ENCODE results near the gene RFT1. TPM values are rescaled to one million over a fixed set of nuclear protein-coding genes. Genes with fewer than 3 reads are reported as not detected.

RFT1 gene
- total RNA-seq (2014; rRNA removed; shearing (Covaris generic)) (13.3 and 15.3 TPM in 2 replicates), polyA plus RNA-seq (2016; fragmentation: Nextera tagmentation; extraction: Ambion mirVana) (11.0 and 11.3 TPM in 2 replicates)
- long read RNA-seq, full-length matches to known transcripts: 27 of 29 reads
- long read RNA-seq, partial matches to known transcripts: 0 of 29 reads
- long read RNA-seq, other reads (novel, unspliced or antisense): 2 of 29 reads

DNA sequence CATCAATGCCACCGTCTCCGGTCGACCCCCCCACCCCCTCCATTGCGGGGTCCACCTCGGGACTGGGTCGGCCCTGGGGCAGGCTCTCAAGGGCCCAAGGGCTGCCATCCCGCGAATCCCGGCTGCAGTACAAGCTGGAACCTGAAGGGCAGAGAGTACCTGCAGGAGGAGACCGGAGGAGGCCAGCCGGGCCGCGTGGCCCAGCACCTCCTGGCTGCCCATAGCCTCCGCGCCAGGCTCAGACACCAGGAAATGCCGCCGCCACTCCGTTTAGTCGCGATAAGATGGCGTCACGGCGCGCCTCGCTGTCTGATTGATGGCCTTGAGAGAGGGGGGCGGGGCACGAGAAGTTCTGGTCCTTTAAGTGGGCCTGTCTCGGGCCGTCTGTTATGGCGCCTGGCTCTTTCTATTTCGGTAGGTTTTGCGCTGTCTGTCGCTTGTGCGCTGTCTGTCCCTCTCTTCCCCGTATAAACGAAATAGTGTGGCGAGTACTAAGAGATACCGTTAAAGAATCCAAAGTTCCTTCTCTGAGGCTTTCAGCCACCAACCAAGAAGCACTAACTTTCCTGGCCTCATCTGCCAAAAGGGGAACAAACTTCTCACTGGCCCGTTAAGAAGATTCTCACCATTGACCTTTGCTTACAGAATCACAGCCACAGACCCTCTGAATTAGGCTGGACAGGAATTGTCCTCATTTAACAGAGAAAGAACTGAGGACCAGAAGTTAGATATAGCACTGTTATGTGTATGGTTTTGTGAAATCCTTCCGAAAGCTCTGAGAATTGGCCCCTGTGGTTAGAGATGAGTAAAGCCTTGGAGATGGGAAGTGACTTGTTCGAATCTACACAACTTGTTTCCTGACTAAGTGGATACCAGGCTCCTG is at the start of gene RFT1:
RFT1 (minus strand) TSS at position 257 of the 883 bp plus-strand sequence; CDS start at position 222, 35 bp downstream.
- peak within 1 kb of the TSS; percentile 76 for H3K27ac ChIP-seq (ENCODE audit: low read depth)
- DNase-seq (ENCODE audit: low spot score): peak; percentile 99
- peaks cover 11% of the 10 kb centered on the region for H3K4me1 Mint-ChIP-seq
- peak within 1 kb of the TSS; percentile 90 for H2AFZ ChIP-seq
- H3K27me3 ChIP-seq (ENCODE audit: insufficient read depth): no peaks in the 10 kb centered on the region
- H3K4me3 Mint-ChIP-seq: peak within 1 kb of the TSS; percentile 98
- peaks cover 3% of the 10 kb centered on the region; the same call in 1 of the 2 replicates for H3F3A ChIP-seq (replicated peaks; ENCODE audit: low read depth)
- H3K36me3 ChIP-seq (ENCODE audit: insufficient read depth): no peaks in the 10 kb centered on the region; the same call in 1 of the 2 replicates
- peak within 1 kb of the TSS; percentile 95 for H3K4me2 ChIP-seq
- H3K9me3 Mint-ChIP-seq: no peaks in the 10 kb centered on the region
- ATAC-seq: peak; percentile 89
- no peaks in the 10 kb centered on the region for H3K9me2 ChIP-seq (ENCODE audit: insufficient read depth)
- H3K4me3 ChIP-seq: peak within 1 kb of the TSS; percentile 92
- H3K27me3 Mint-ChIP-seq (ENCODE audit: insufficient read depth, low read depth, poor library complexity): no peaks in the 10 kb centered on the region
- peaks cover 15% of the 10 kb centered on the region for H3K79me2 ChIP-seq (replicated peaks; ENCODE audit: insufficient read depth)
- no peaks in the 10 kb centered on the region for H4K20me1 ChIP-seq (replicated peaks; ENCODE audit: insufficient read depth)
- peaks cover 4% of the 10 kb centered on the region for H3K4me1 ChIP-seq (ENCODE audit: insufficient read depth)
- no peaks in the 10 kb centered on the region for H3K36me3 Mint-ChIP-seq (ENCODE audit: low read depth)
- peak within 1 kb of the TSS; percentile 94 for H3K27ac Mint-ChIP-seq
- no peak for TF ChIP-seq REST (IDR thresholded peaks at IDR 0.05; ENCODE audit: unreplicated experiment)
- TF ChIP-seq POLR2AphosphoS5 (IDR thresholded peaks at IDR 0.05; ENCODE audit: low read depth): peak; percentile 95
- TF ChIP-seq CTCF (conservative IDR thresholded peaks at IDR 0.05; ENCODE audit: low read depth in 2 of 2): 0 out of 4 replicates have a peak, but pooled peaks have one; percentile 1 to 25
- TF ChIP-seq ZNF462 (CRISPR knock-in tag; IDR thresholded peaks at IDR 0.05): no peak
- no peak for TF ChIP-seq EZH2 (IDR thresholded peaks at IDR 0.05; ENCODE audit: low read depth, unreplicated experiment)
- peak; percentile 74 for TF ChIP-seq ETS1 (IDR thresholded peaks at IDR 0.05)
- TF ChIP-seq STAT1 (IDR thresholded peaks at IDR 0.05; ENCODE audit: unreplicated experiment): no peak
- no peak for TF ChIP-seq EZH2phosphoT487 (IDR thresholded peaks at IDR 0.05; ENCODE audit: unreplicated experiment)
- TF ChIP-seq ZNF331 (CRISPR knock-in tag; IDR thresholded peaks at IDR 0.05; ENCODE audit: low read depth): no peak
- peak; percentile 96 for TF ChIP-seq CREB1 (CRISPR knock-in tag; IDR thresholded peaks at IDR 0.05; ENCODE audit: low read depth)
- 0 out of 2 replicates have a peak, but pooled peaks have one; percentile 8 for TF ChIP-seq NANOG (IDR thresholded peaks at IDR 0.05; ENCODE audit: borderline replicate concordance)
- no peak for TF ChIP-seq JUNB (IDR thresholded peaks at IDR 0.05; ENCODE audit: unreplicated experiment)
